ENCODE results near the gene ZNF76. TPM values are rescaled to one million over a fixed set of nuclear protein-coding genes. Genes with fewer than 3 reads are reported as not detected.

ZNF76 gene
- total and polyA plus RNA-seq, 2 of the 8 experiments (the other 6 are each of a cell fraction or from before 2014, with no cell fraction given) = 17.9 to 23.9 TPM

GRCh38 chr6:35327349-35328027 is 68.0 kb downstream of the ZNF76 start:
- TF ChIP-seq CTCF (IDR thresholded peaks at IDR 0.05; ENCODE audit: control extremely low read depth in 1 of 3, insufficient read depth in 1 of 3, low read depth in 1 of 3, low read length in 3 of 3) (peak; percentile 51 to 84 (median 74)), SRF (IDR thresholded peaks at IDR 0.05; ENCODE audit: low read depth, low read length) (no peak), GABPA (IDR thresholded peaks at IDR 0.05; ENCODE audit: borderline replicate concordance, insufficient read depth, low read length) (peak; percentile 24; the same call in 1 of the 2 replicates), RAD21 (IDR thresholded peaks at IDR 0.05 in 1 of 2, conservative IDR thresholded peaks at IDR 0.05 in 1 of 2; ENCODE audit: low read depth in 2 of 2, low read length in 2 of 2) (peak; percentile 62 to 76)
- H2AFZ ChIP-seq (ENCODE audit: low read length) = peak overlapping the region; percentile 64; the same call in 1 of the 2 replicates
- no peak overlapping the region for H2BK12ac ChIP-seq (ENCODE audit: low read depth, low read length)
- H4K8ac ChIP-seq (ENCODE audit: extremely low read depth, insufficient read depth, low read length) = peak overlapping the region; percentile 66; the same call in 1 of the 2 replicates
- H3K4me3 ChIP-seq (ENCODE audit: extremely low read depth in 1 of 4, insufficient read depth in 2 of 4, low read depth in 3 of 4, low read length in 4 of 4) = no peak overlapping the region
- no peak overlapping the region for H3K4me2 ChIP-seq (ENCODE audit: insufficient read depth in 1 of 2, low read depth in 2 of 2, low read length in 2 of 2)
- no peaks in the 10 kb centered on the region for H3K79me1 ChIP-seq (ENCODE audit: low read depth, low read length)
- H3K23ac ChIP-seq (ENCODE audit: insufficient read length) = no peak overlapping the region
- no peak overlapping the region for H2AK5ac ChIP-seq (ENCODE audit: low read depth, low read length)
- H2BK5ac ChIP-seq (ENCODE audit: low read depth, low read length) = no peak overlapping the region
- H3K56ac ChIP-seq (replicated peaks; ENCODE audit: insufficient read length, low read depth, low read length) = no peak overlapping the region
- H4K91ac ChIP-seq (replicated peaks; ENCODE audit: insufficient read length, low read length) = no peak overlapping the region
- H2BK15ac ChIP-seq (ENCODE audit: low read length) = peak overlapping the region; percentile 51; the same call in 1 of the 2 replicates
- CTCF ChIA-PET (ENCODE audit: partially characterized antibody) = interaction anchor here (0.7 to 21.2 kb wide), 23 partner anchors 10 to 211 kb away, joined by 3 to 358 read pairs (median 4); partner anchors contain the start of genes DEF6 and PPARD
- 0 out of 7 replicates have a peak, but pooled peaks cover 0 to under 1% (median 0%) of the 10 kb centered on the region in 4 experiments for H3K4me1 ChIP-seq (replicated peaks in 1 of 4; ENCODE audit: control insufficient read depth in 3 of 4, insufficient read depth in 4 of 4, low read length in 3 of 4)
- H3K9ac ChIP-seq (replicated peaks in 1 of 4; ENCODE audit: extremely low read depth in 1 of 4, low read depth in 3 of 4, low read length in 3 of 4) = no peak overlapping the region
- H3K14ac ChIP-seq (ENCODE audit: insufficient read length) = no peak overlapping the region
- 54% methylated on average over 7 of the region's 7 CpGs; no CpG with 5 or more reads in 1 of the 2 experiments for WGBS, 2 experiments (ENCODE audit: extremely low coverage in 1 of 2, insufficient coverage in 1 of 2, insufficient read length in 1 of 2, insufficient replicate concordance in 2 of 2, low coverage in 1 of 2, low lambda C conversion rate in 2 of 2, missing lambda C conversion rate in 1 of 2)
- no peaks in the 10 kb centered on the region for H3K36me3 ChIP-seq (ENCODE audit: control insufficient read depth in 2 of 4, insufficient read depth in 4 of 4, low read length in 3 of 4)
- DNase-seq (ENCODE audit: low read depth in 1 of 2, low spot score in 2 of 2) = peak in 1 of 2 experiments; percentile 79
- H2BK20ac ChIP-seq (ENCODE audit: low read length) = no peak overlapping the region
- POLR2A ChIA-PET (ENCODE audit: partially characterized antibody) = interaction anchor here (1.4 kb wide), 1 partner anchor 141 kb away, joined by 4 read pairs; the partner anchor contains the start of gene RPL10A
- H3K9me3 ChIP-seq (ENCODE audit: insufficient read depth in 2 of 2, low read depth in 1 of 2, low read length in 1 of 2) = peaks cover 4% of the 10 kb centered on the region in 2 experiments; a peak in 3 of 4 replicates
- no peak overlapping the region for H3K18ac ChIP-seq (ENCODE audit: extremely low read depth, low read length)
- no peaks in the 10 kb centered on the region for H4K20me1 ChIP-seq (replicated peaks in 1 of 2; ENCODE audit: control insufficient read depth in 1 of 2, insufficient read depth in 2 of 2, low read length in 2 of 2)
- H3K4ac ChIP-seq (replicated peaks; ENCODE audit: insufficient read length, low read depth, low read length) = no peak overlapping the region
- H3K27ac ChIP-seq (ENCODE audit: low read depth, low read length) = no peak overlapping the region
- H3K79me2 ChIP-seq (ENCODE audit: control insufficient read depth in 1 of 2, insufficient read depth in 2 of 2, low read length in 2 of 2) = no peaks in the 10 kb centered on the region
- no peak for FAIRE-seq
- H3K23me2 ChIP-seq (ENCODE audit: low read depth, low read length) = no peaks in the 10 kb centered on the region
- H2BK120ac ChIP-seq (replicated peaks; ENCODE audit: low read depth, low read length) = no peak overlapping the region
- H3K27me3 ChIP-seq (replicated peaks in 1 of 4; ENCODE audit: control insufficient read depth in 3 of 4, extremely low read depth in 1 of 4, insufficient read depth in 3 of 4, low read length in 3 of 4) = no peaks in the 10 kb centered on the region
- H4K5ac ChIP-seq (ENCODE audit: insufficient read length, low read depth, low read length) = no peak overlapping the region
